Mammary epithelial cell (primary cell): ENCODE measurements around the gene A2M.

ENCODE experiments used
- EZH2 ChIP-seq: IDR thresholded peaks from 2 replicates; pipeline ENCODE4 v1.6.1; 2012; ENCODE audit warnings: low read length, inconsistent platforms, borderline replicate concordance
- TF ChIP-seq, protein P1 (sequence below), 2 donors: IDR thresholded peaks in 1 of 2; conservative IDR thresholded peaks in 1 of 2; 2 replicates each; pipeline ENCODE4 v1.5.1; 2011 to 2012; ENCODE audit warnings: inconsistent platforms in 2 of 2, low read length in 2 of 2, mild to moderate bottlenecking in 2 of 2, control low read depth in 1 of 2, low read depth in 1 of 2; ENCODE audit not compliant: insufficient read depth in 1 of 2; ENCODE audit errors: extremely low read depth in 1 of 2

DNA sequence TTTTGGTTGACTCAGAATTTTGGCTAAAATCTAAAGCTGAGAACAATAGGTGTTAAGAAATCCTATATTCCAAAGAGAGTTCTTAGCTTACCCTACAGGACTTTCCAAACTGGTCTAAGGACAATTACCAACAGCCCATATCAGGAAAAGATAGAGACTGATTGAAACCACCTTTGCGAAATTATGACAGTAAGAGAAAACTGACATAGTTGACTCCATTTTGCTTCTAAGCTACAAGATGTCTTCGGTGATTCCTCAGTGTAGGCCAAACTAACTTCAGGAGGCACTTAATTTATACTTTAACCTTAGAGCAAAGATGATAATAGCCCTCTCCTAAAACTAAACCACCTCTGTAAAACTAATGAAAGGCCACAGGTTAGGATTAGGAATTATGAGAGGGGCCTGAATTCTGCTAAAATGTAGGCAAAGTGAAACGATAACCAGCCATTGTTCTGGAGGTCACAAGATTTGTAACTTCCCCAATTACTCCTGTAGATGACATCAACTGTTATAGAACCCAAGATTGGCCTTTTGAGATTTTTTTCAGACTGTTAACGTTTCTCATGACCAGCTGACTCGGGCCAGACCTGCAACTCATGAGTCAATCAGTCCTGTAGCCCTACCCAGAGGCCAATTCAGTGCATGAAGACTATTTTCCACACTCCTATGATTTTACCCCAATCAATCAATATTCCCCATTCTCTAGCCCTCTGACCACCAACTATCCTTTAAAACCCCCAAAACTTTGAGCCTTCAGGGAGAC lies 83.3 kb downstream of the A2M start:
- TF ChIP-seq, protein P1, sequence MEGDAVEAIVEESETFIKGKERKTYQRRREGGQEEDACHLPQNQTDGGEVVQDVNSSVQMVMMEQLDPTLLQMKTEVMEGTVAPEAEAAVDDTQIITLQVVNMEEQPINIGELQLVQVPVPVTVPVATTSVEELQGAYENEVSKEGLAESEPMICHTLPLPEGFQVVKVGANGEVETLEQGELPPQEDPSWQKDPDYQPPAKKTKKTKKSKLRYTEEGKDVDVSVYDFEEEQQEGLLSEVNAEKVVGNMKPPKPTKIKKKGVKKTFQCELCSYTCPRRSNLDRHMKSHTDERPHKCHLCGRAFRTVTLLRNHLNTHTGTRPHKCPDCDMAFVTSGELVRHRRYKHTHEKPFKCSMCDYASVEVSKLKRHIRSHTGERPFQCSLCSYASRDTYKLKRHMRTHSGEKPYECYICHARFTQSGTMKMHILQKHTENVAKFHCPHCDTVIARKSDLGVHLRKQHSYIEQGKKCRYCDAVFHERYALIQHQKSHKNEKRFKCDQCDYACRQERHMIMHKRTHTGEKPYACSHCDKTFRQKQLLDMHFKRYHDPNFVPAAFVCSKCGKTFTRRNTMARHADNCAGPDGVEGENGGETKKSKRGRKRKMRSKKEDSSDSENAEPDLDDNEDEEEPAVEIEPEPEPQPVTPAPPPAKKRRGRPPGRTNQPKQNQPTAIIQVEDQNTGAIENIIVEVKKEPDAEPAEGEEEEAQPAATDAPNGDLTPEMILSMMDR (conservative IDR thresholded peaks at IDR 0.05 in 1 of 2, IDR thresholded peaks at IDR 0.05 in 1 of 2; ENCODE audit: extremely low read depth in 1 of 2, insufficient read depth in 1 of 2, low read depth in 1 of 2, low read length in 2 of 2) = no peak
- no peak for TF ChIP-seq EZH2
